ENCODE measurements around the gene GPX7.

The GPX7 gene

GRCh38 chr1:52641307-52641706, 39.1 kb downstream of the GPX7 start:
- Histone ChIP-seq H3K36me3 (ENCODE audit: control insufficient read depth in 2 of 2, insufficient read depth in 2 of 2, low read length in 2 of 2) (no peaks in the 10 kb centered on the region), H3K9me3 (ENCODE audit: control insufficient read depth in 2 of 2, low read length in 2 of 2) (no peaks in the 10 kb centered on the region), H3K9ac (ENCODE audit: low read length in 2 of 2) (no peak overlapping the region), H3K27ac (ENCODE audit: low read length) (no peak overlapping the region), H3K4me1 (ENCODE audit: control insufficient read depth, insufficient read depth, low read length) (no peaks in the 10 kb centered on the region), H3K27me3 (ENCODE audit: control insufficient read depth in 1 of 2, insufficient read depth in 2 of 2, low read length in 2 of 2) (peaks cover 0 to 3% of the 10 kb centered on the region in 2 donors), H3K4me3 (ENCODE audit: low read length in 2 of 2) (no peak overlapping the region)

- Histone ChIP-seq H3K9ac (ENCODE audit: low read length in 2 of 2) (no peak overlapping the region), H3K4me1 (ENCODE audit: control insufficient read depth, insufficient read depth, low read length) (no peaks in the 10 kb centered on the region), H3K27ac (ENCODE audit: low read length) (no peak overlapping the region), H3K4me3 (ENCODE audit: low read length in 2 of 2) (no peak overlapping the region), H3K36me3 (ENCODE audit: control insufficient read depth in 2 of 2, insufficient read depth in 2 of 2, low read length in 2 of 2) (no peaks in the 10 kb centered on the region), H3K9me3 (ENCODE audit: control insufficient read depth in 2 of 2, low read length in 2 of 2) (no peaks in the 10 kb centered on the region), H3K27me3 (ENCODE audit: control insufficient read depth in 1 of 2, insufficient read depth in 2 of 2, low read length in 2 of 2) (no peaks in the 10 kb centered on the region)
Measured at GRCh38 chr1:52645261-52645660, 43.1 kb downstream of the GPX7 start.

- Histone ChIP-seq H3K4me3 (ENCODE audit: low read length in 2 of 2) (no peak overlapping the region), H3K9ac (ENCODE audit: low read length in 2 of 2) (no peak overlapping the region), H3K4me1 (ENCODE audit: control insufficient read depth, insufficient read depth, low read length) (no peaks in the 10 kb centered on the region), H3K36me3 (ENCODE audit: control insufficient read depth in 2 of 2, insufficient read depth in 2 of 2, low read length in 2 of 2) (no peaks in the 10 kb centered on the region), H3K27ac (ENCODE audit: low read length) (no peak overlapping the region), H3K9me3 (ENCODE audit: control insufficient read depth in 2 of 2, low read length in 2 of 2) (no peaks in the 10 kb centered on the region), H3K27me3 (ENCODE audit: control insufficient read depth in 1 of 2, insufficient read depth in 2 of 2, low read length in 2 of 2) (no peaks in the 10 kb centered on the region)
Measured at GRCh38 chr1:52651904-52652303, 49.7 kb downstream of the GPX7 start.

- Histone ChIP-seq H3K4me1 (ENCODE audit: control insufficient read depth, insufficient read depth, low read length) (no peaks in the 10 kb centered on the region), H3K9ac (ENCODE audit: low read length in 2 of 2) (no peak overlapping the region), H3K27ac (ENCODE audit: low read length) (no peak overlapping the region), H3K4me3 (ENCODE audit: low read length in 2 of 2) (no peak overlapping the region), H3K27me3 (ENCODE audit: control insufficient read depth in 1 of 2, insufficient read depth in 2 of 2, low read length in 2 of 2) (no peaks in the 10 kb centered on the region), H3K36me3 (ENCODE audit: control insufficient read depth in 2 of 2, insufficient read depth in 2 of 2, low read length in 2 of 2) (no peaks in the 10 kb centered on the region), H3K9me3 (ENCODE audit: control insufficient read depth in 2 of 2, low read length in 2 of 2) (no peaks in the 10 kb centered on the region)
Measured at GRCh38 chr1:52653207-52653849, 51.2 kb downstream of the GPX7 start.

DNA sequence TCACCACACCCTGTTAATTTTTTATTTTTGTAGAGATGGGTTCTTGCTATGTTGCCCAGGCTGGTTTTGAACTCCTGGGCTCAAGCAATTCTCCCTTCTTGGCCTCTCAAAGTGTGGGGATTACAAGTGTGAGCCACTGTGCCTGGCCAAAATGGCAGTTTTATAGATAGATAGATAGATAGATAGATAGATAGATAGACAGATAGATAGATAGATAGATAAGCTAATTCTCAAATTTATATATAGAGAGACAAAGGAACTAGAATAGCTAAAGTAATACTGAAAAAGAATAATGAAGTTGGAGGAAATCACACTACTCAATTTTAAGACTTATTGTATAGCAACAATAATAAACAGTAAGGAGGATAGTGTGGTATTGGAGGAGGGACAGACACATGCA, 51.9 kb downstream of the GPX7 start:
- Histone ChIP-seq H3K4me1 (ENCODE audit: control insufficient read depth, insufficient read depth, low read length) (no peaks in the 10 kb centered on the region), H3K9me3 (ENCODE audit: control insufficient read depth in 2 of 2, low read length in 2 of 2) (no peaks in the 10 kb centered on the region), H3K36me3 (ENCODE audit: control insufficient read depth in 2 of 2, insufficient read depth in 2 of 2, low read length in 2 of 2) (no peaks in the 10 kb centered on the region), H3K9ac (ENCODE audit: low read length in 2 of 2) (no peak overlapping the region), H3K27ac (ENCODE audit: low read length) (no peak overlapping the region), H3K27me3 (ENCODE audit: control insufficient read depth in 1 of 2, insufficient read depth in 2 of 2, low read length in 2 of 2) (no peaks in the 10 kb centered on the region), H3K4me3 (ENCODE audit: low read length in 2 of 2) (no peak overlapping the region)

DNA sequence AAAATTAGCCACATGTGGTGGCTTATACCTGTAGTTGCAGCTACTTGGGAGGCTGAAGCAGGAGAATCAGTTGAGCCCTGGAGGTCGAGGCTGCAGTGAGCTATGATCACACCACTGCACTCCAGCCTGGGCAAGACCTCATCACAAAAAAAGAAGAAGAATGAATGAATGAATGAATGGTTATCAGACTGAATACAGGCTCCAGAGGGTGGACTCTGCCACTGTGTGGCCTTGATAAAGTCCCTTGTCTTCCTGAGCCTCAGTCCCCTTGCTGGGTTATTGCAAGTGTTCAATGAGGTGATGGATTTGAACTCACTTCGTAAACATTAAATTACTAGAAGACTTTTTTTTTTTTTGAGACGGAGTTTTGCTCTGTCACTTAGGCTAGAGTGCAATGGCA, 55.5 kb downstream of the GPX7 start:
- Histone ChIP-seq H3K4me1 (ENCODE audit: control insufficient read depth, insufficient read depth, low read length) (no peaks in the 10 kb centered on the region), H3K9me3 (ENCODE audit: control insufficient read depth in 2 of 2, low read length in 2 of 2) (no peaks in the 10 kb centered on the region), H3K36me3 (ENCODE audit: control insufficient read depth in 2 of 2, insufficient read depth in 2 of 2, low read length in 2 of 2) (no peaks in the 10 kb centered on the region), H3K4me3 (ENCODE audit: low read length in 2 of 2) (no peak overlapping the region), H3K27ac (ENCODE audit: low read length) (no peak overlapping the region), H3K27me3 (ENCODE audit: control insufficient read depth in 1 of 2, insufficient read depth in 2 of 2, low read length in 2 of 2) (no peaks in the 10 kb centered on the region), H3K9ac (ENCODE audit: low read length in 2 of 2) (no peak overlapping the region)
